Smooth muscle cell (in vitro differentiated cells): Measurements from ENCODE around the gene GET4. TPM values are rescaled to one million over a fixed set of nuclear protein-coding genes. Genes with fewer than 3 reads are reported as not detected.

Experiments used
- DNase-seq: peaks from one replicate; lab custom pipeline; 2025; ENCODE audit not compliant: unreplicated experiment; lab: John Stamatoyannopoulos, UW
- H2AFZ ChIP-seq: fragments of 200-600 bp; sonication (generic); 2 replicates; pipeline ENCODE4 v1.6.0; 2016; ENCODE audit warnings: antibody characterized with exemption, low read depth, mild to moderate bottlenecking
- H3F3A ChIP-seq: fragments of 200-600 bp; sonication (generic); 2 replicates; pipeline ENCODE4 v1.6.0; 2017; ENCODE audit warnings: antibody characterized with exemption, low read depth
- H3K27ac ChIP-seq: fragments of 200-600 bp; sonication (generic); 2 replicates; pipeline ENCODE4 v1.5.1; 2016; ENCODE audit warnings: low read depth, mild to moderate bottlenecking
- H3K27me3 ChIP-seq: fragments of 200-600 bp; sonication (generic); 2 replicates; pipeline ENCODE4 v1.6.1; 2016; ENCODE audit warnings: low read depth, mild to moderate bottlenecking
- H3K36me3 ChIP-seq: fragments of 200-600 bp; sonication (generic); 2 replicates; pipeline ENCODE4 v1.5.1; 2016; ENCODE audit warnings: low read depth
- H3K4me1 ChIP-seq: fragments of 200-600 bp; sonication (generic); 2 replicates; pipeline ENCODE4 v1.5.1; 2016; ENCODE audit warnings: low read depth
- H3K4me2 ChIP-seq: fragments of 200-600 bp; sonication (generic); 2 replicates; pipeline ENCODE4 v1.6.0; 2016; ENCODE audit warnings: mild to moderate bottlenecking
- H3K4me3 ChIP-seq: fragments of 200-600 bp; sonication (generic); 2 replicates; pipeline ENCODE4 v1.5.1; 2016; ENCODE audit warnings: mild to moderate bottlenecking
- H3K79me2 ChIP-seq: fragments of 200-600 bp; sonication (generic); 2 replicates; pipeline ENCODE4 v1.6.0; 2016; ENCODE audit warnings: low read depth, mild to moderate bottlenecking
- H3K9ac ChIP-seq: fragments of 200-600 bp; sonication (generic); 2 replicates; pipeline ENCODE4 v1.6.0; 2016; ENCODE audit warnings: low read depth
- H3K9me3 ChIP-seq: fragments of 200-600 bp; sonication (generic); replicated peaks from 2 replicates; pipeline ENCODE4 v1.5.1; 2016; ENCODE audit warnings: low read depth
- H4K20me1 ChIP-seq: fragments of 200-600 bp; sonication (generic); 2 replicates; pipeline ENCODE4 v1.6.0; 2016; ENCODE audit warnings: low read depth
- CTCF ChIP-seq: fragments of 200-600 bp; sonication (generic); IDR thresholded peaks from 2 replicates; pipeline ENCODE4 v1.5.1; 2017; ENCODE audit warnings: borderline replicate concordance, mild to moderate bottlenecking, antibody characterized with exemption; ENCODE audit not compliant: insufficient read depth, poor library complexity, severe bottlenecking
- WGBS: methylation state at CpG from one replicate; pipeline ENCODE4 v1.1.7; 2016; ENCODE audit warnings: low lambda C conversion rate; 5-methylcytosine and 5-hydroxymethylcytosine counted together
- polyA plus RNA-seq: library from polyadenylated mRNA; unstranded; fragments of >200 nt; fragmentation: Nextera tagmentation; extraction: Ambion mirVana; gene quantifications from 2 replicates; pipeline ENCODE4 v1.2.1, GENCODE V29; 2016
- total RNA-seq: library from RNA; depleted of rRNA; stranded (reverse); fragments of >200 nt; gene quantifications from 2 replicates; pipeline ENCODE4 v1.2.3, GENCODE V29; 2014

GET4 gene
- total and polyA plus RNA-seq, 2 experiments from 2014 or later = 26.3 to 39.9 TPM

- H3K27ac ChIP-seq = no peak overlapping the region
- no peaks in the 10 kb centered on the region for H3K79me2 ChIP-seq
- no peaks in the 10 kb centered on the region for H3K36me3 ChIP-seq
- no peak overlapping the region for H3K4me3 ChIP-seq
- H4K20me1 ChIP-seq = no peaks in the 10 kb centered on the region
- no peaks in the 10 kb centered on the region for H3K27me3 ChIP-seq
- no peak for TF ChIP-seq CTCF
- H3K9ac ChIP-seq = no peak overlapping the region
- no peaks in the 10 kb centered on the region for H3K9me3 ChIP-seq
- H2AFZ ChIP-seq = no peak overlapping the region
- H3F3A ChIP-seq = no peaks in the 10 kb centered on the region
- no peak overlapping the region for H3K4me2 ChIP-seq
- no peak for DNase-seq
- H3K4me1 ChIP-seq = no peaks in the 10 kb centered on the region
- 88% methylated on average over 43 of the region's 43 CpGs for WGBS
Observed at GRCh38 chr7:915291-916218, 39.2 kb downstream of the GET4 start.

- Histone ChIP-seq H3K36me3 (no peaks in the 10 kb centered on the region), H3F3A (no peaks in the 10 kb centered on the region), H3K4me1 (no peaks in the 10 kb centered on the region), H3K4me2 (no peak overlapping the region), H3K79me2 (no peaks in the 10 kb centered on the region), H3K9ac (no peak overlapping the region), H2AFZ (no peak overlapping the region), H3K27me3 (no peaks in the 10 kb centered on the region), H4K20me1 (no peaks in the 10 kb centered on the region), H3K9me3 (no peaks in the 10 kb centered on the region), H3K4me3 (no peak overlapping the region), H3K27ac (no peak overlapping the region)
- DNase-seq = no peak
- 79% methylated on average over 11 of the region's 17 CpGs for WGBS
- no peak for TF ChIP-seq CTCF
Observed at GRCh38 chr7:916291-916941, 40.1 kb downstream of the GET4 start.

GRCh38 chr7:917255-918117, 41.1 kb downstream of the GET4 start:
- DNase-seq = no peak
- Histone ChIP-seq H4K20me1 (no peaks in the 10 kb centered on the region), H3F3A (no peaks in the 10 kb centered on the region), H3K27me3 (no peaks in the 10 kb centered on the region), H3K4me2 (no peak overlapping the region), H3K9me3 (no peaks in the 10 kb centered on the region), H3K4me1 (no peaks in the 10 kb centered on the region), H3K27ac (no peak overlapping the region), H3K4me3 (no peak overlapping the region), H3K9ac (no peak overlapping the region), H2AFZ (no peak overlapping the region), H3K36me3 (no peaks in the 10 kb centered on the region), H3K79me2 (no peaks in the 10 kb centered on the region)
- no peak for TF ChIP-seq CTCF
- WGBS = 95% methylated on average over 25 of the region's 33 CpGs
